HG03097 (cell line): ENCODE data around the gene CSK.
"Not testable (repeated sequence)": the region's sequence is repeated elsewhere in the genome, so short reads cannot be mapped to it uniquely, and the experiment has no call there.

ENCODE experiments used
- ATAC-seq: cut with Tn5 transposase; IDR thresholded peaks from one replicate; pipeline ENCODE4 v1.9.1; 2021; ENCODE audit not compliant: unreplicated experiment, low FRiP score

The CSK gene

DNA sequence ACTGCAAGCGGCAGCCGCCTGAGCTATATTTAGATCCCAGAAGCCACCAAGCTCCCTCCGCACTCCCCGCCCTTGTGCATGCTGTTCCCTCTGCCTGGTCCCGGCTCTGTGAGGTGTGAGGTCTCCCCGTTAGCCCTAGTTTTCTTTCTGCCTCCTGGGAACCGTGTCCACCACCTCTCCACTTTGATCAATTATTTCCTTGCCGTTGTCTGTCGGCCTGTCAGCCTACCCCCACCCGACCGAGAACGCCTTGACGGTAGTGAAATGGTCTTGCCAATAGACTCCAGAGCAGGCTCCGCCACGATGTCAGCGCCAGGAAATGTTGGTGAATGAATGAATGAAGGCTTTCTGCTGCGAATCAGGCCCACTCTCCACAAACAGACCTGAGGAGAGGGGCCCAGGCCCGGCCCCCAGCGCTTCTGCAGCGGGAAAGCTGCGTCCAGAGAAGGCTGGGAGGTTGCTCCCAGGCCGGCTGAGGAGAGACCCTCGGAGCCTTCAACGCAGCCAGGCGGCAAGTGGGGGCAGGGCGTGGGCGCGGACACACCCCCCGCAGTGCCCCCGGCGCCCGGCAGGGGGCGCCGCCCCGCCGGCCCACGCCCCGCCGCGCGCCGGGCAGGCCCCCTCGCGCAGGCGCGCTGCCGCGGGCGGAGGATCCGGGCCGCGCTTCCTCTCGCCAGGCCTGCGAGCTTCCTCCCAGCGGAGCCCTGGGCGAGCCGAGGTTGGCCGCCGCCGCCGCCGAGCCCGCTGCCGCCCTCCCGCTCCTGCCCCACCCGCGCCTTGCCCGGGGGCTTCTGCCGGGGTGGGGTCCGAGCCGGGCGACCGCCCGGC, at the start of gene CSK:
TSS of gene CSK (plus strand) at position 650 of the 828 bp plus-strand sequence. CDS start 16,218 bp downstream, outside the sequence.
- peak; percentile 30 for ATAC-seq

GRCh38 chr15:74732846-74733245, 49.0 kb upstream of the CSK start:
- ATAC-seq, result no peak

- ATAC-seq, result no peak
Measured at GRCh38 chr15:74733269-74733668, 48.6 kb upstream of the CSK start.

DNA sequence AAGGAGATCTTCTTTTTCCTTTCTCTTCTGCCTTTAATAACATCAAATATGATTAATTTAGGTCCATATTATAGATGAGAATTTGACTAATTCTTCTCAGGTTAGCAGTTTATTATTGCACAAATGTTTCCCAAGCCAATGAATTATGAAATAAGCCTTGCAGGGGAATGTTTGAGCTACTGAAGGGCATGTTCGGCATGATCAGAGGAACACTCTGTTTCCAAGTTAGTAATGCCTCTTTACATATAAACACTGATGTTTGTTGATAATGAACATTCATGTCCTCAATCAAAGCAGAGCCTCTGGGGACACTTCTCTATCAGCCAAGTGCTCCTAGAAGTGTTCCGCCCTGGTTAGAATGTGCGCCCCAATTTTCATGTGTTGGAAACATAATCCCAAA, 46.6 kb upstream of the CSK start:
- no peak for ATAC-seq

DNA sequence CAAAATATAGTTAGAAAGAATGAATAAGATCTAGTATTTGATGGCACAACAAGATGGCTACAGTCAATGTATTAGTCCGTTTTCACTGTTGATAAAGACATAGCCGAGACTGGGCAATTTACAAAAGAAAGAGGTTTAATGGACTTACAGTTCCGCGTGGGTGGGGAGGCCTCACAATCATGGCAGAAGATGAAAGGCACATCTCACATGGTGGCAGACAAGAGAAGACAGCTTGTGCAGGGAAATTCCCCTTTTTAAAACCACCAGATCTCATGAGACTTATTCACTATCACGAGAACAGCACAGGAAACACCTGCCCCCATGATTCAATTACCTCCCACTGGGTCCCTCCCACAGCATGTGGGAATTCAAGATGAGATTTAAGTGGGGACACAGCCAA, 43.6 kb upstream of the CSK start:
- not testable (repeated sequence) for ATAC-seq

GRCh38 chr15:74742422-74742821, 39.5 kb upstream of the CSK start:
- ATAC-seq, result no peak

DNA sequence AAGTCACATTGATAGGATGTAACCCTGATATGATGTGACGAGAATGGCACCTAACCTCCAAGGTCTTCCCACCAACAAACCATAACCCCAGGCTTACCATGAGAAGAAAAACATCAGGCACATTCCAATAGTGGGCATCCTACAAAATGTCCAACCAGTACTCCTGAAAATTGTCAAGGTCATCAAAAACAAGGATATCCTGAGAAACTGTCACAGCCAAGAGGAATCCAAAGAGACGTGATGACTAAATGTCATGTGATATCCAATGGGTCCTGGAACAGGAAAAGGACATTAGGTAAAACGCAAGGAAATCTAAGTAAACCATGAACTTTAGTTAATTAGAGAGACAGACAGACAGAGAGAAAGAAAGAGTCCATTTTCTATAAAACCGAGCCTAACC, 35.5 kb upstream of the CSK start:
- ATAC-seq, result no peak

GRCh38 chr15:74748322-74748946, 33.4 kb upstream of the CSK start, which contains the start of gene CYP1A2:
Gene CYP1A2 (plus strand): TSS chr15:74748845. CDS start chr15:74749739, 894 bp downstream.
- no peak for ATAC-seq

DNA sequence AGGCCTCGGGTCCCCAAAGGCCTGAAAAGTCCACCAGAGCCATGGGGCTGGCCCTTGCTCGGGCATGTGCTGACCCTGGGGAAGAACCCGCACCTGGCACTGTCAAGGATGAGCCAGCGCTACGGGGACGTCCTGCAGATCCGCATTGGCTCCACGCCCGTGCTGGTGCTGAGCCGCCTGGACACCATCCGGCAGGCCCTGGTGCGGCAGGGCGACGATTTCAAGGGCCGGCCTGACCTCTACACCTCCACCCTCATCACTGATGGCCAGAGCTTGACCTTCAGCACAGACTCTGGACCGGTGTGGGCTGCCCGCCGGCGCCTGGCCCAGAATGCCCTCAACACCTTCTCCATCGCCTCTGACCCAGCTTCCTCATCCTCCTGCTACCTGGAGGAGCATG, 32.0 kb upstream of the CSK start:
- no peak for ATAC-seq

DNA sequence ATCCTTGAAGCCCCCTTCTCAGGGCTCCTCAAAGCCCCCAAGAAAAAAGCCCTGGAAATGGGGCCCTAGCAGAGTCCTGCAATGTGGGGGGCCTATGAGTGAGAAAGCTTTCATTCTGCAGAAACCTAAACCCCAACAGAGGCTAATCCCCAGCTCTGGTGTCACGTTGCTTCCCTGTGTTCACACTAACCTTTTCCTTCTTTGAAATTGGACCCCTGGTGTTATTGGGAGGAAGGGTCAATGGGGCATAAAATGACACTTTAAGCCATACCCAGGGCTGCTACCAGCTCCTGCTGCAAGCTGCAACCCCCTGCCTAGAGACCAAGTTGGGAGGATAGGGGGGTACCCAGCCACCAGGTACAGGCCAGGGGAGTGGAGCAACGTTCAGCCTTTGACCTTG, 31.1 kb upstream of the CSK start:
- no peak for ATAC-seq

DNA sequence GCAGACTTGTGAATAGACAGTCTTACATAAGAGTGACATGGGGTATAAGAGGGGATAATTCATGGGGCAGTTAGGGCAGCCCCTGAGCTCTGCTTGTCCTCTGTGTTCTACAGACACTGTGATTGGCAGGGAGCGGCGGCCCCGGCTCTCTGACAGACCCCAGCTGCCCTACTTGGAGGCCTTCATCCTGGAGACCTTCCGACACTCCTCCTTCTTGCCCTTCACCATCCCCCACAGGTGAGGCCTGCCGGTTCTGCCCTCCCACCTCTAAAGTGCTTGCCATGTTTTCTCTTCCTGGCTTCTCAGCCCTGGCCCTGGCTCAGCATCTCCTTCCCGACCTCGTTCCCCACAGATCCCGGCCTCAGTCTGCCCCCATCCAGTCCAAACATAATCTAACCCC, 29.9 kb upstream of the CSK start:
- no peak for ATAC-seq

DNA sequence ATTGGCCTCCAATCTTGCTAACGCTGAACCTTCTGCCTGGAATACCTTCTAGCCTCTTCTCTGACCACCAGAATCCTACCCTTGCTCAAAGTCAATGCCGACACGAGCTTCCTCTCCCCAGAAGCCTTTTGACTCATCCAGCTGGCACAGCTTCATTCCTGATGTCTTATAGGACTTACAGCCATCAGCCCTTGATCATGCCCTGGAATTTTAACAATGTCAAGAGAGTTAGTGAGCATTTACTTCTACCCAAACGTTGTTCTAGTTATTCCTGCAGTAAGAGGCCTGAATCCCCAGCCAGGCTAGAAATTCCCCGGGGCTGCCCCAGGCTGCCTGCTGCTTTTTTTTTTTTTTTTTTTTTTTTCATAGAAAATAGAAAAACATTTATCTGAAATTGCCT, 29.3 kb upstream of the CSK start:
- no peak for ATAC-seq

GRCh38 chr15:74754593-74755215, 27.2 kb upstream of the CSK start:
- no peak for ATAC-seq

DNA sequence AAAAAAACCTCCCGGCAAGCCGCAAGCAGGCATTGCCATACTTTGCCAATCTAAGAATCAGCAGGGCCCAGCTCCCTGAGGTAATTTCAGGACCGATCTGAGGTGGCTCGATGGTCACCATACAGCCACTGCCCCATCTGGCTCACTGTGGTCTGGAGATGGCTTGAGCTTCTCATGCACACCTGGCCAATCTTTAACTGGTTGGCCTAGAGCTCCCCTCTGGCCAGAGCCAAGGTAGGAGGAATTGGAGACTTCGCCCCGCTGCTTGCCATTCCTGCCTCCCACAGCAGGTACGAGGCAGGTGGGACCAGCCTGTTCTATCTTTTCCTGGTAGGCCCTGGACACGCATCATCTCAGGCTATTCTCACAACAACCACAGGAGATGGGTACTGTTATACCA, 23.1 kb upstream of the CSK start:
- no peak for ATAC-seq

- no peak for ATAC-seq
Measured at GRCh38 chr15:74762791-74763150, 19.1 kb upstream of the CSK start.

GRCh38 chr15:74763416-74763815, 18.5 kb upstream of the CSK start:
- ATAC-seq, result no peak

- no peak for ATAC-seq
Measured at GRCh38 chr15:74767167-74768098, 14.4 kb upstream of the CSK start.

- no peak for ATAC-seq
Measured at GRCh38 chr15:74768099-74768770, 13.6 kb upstream of the CSK start.

DNA sequence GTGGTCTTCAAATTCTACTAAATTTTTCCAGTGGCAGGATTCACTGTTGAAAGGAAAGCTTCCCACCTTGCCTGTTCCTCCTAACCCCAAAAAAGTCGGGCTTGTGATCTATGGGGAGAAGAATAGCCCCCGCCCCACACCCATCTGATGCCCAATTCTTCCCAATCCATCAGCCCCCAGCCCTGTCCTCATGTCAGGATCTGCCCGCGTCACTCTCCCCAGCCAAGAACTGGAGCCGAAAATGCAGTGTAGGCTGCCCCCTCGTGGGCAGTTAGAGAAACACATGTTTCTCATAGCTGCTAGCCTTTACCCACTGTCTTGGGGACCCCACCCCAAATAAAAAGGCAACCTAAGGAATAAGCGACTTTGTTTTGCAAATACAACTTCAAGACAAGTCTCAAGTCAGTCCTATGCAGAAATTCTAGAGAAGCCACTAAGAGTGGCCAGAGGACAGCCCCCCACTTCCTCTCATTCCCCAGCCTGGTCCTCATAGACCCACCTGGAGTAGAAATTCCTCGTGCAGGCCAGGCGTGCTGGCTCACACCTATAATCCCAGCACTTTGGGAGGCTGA, 13.0 kb upstream of the CSK start:
- no peak for ATAC-seq
